Kidney epithelial cell (primary cell): ENCODE results near the gene MYL5. TPM values are rescaled to one million over a fixed set of nuclear protein-coding genes. Genes with fewer than 3 reads are reported as not detected.
"Not testable (repeated sequence)": the region's sequence is repeated elsewhere in the genome, so short reads cannot be mapped to it uniquely, and the experiment has no call there.

Source experiments
- DNase-seq: peaks from one replicate; pipeline ENCODE4 v3.0.0-alpha.2; 2010; ENCODE audit warnings: low read depth
- H3K27me3 ChIP-seq: 2 replicates; pipeline ENCODE4 v1.6.0; 2011; ENCODE audit warnings: low read length; ENCODE audit not compliant: control insufficient read depth, insufficient read depth
- H3K36me3 ChIP-seq: 2 replicates; pipeline ENCODE4 v1.5.1; 2011; ENCODE audit warnings: low read length; ENCODE audit not compliant: control insufficient read depth, insufficient read depth
- H3K4me3 ChIP-seq: 2 replicates; pipeline ENCODE4 v1.5.1; 2011; ENCODE audit warnings: low read depth, mild to moderate bottlenecking, control low read depth, low read length
- CTCF ChIP-seq: IDR thresholded peaks from 2 replicates; pipeline ENCODE4 v1.5.1; 2011; ENCODE audit warnings: mild to moderate bottlenecking, moderate library complexity, low read length, control low read depth, inconsistent platforms; ENCODE audit not compliant: insufficient read depth, poor library complexity, severe bottlenecking
- total RNA-seq: library from RNA; depleted of rRNA; stranded (reverse); fragments of >200 nt; gene quantifications from 2 replicates; pipeline ENCODE4 v1.2.3, GENCODE V29; 2015

Gene MYL5
- total RNA-seq, 1 donor from 2014 or later = 7.8 TPM

DNA sequence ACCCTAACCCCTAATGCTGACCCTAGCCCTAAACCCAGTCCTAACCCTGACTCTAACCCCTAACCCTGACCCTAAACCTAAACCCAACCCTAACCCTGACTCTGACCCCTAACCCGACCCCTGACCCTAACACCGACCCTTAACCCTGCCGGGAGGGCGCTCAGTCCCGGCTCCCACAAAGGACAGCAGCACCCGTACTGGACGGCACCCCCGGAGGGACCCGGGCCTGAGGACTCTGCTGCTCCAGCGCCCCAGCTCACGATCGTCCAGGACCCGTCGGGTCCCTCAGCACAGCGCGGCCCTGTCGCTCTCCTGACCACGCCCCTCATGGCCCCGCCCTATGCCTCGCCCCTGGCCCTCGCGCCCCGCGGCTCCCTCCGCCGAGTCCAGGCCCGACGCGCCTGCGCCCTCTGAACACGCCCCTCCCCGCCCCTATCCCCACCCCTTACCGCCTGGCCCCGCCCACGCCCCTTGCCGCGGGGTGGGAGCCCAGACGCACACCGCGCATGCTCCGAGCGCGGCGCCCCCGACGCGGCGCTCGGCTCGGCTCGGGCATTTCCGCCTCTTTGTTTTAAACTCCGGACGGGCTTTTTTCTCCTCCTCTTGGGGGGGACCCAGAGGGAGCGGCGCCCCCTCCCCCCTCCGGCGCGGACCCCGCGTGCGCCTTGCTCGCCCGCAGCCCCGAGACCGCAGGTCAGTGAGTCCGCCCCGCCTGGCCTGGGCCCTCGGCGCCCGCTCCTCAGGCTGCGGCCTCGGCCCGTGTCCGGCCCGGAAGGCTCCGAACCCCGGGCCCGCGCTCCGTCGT, 31.1 kb downstream of the MYL5 start, which contains the start of gene PCGF3:
TSS of gene PCGF3 (plus strand) at position 555 of the 805 bp plus-strand sequence. CDS start 27,849 bp downstream, outside the sequence.
- Histone ChIP-seq H3K36me3 (peaks cover 1% of the 10 kb centered on the region), H3K27me3 (peaks cover 2% of the 10 kb centered on the region), H3K4me3 (peak within 1 kb of the TSS; percentile 94)
- DNase-seq = peak; percentile 39
- no peak for TF ChIP-seq CTCF

DNA sequence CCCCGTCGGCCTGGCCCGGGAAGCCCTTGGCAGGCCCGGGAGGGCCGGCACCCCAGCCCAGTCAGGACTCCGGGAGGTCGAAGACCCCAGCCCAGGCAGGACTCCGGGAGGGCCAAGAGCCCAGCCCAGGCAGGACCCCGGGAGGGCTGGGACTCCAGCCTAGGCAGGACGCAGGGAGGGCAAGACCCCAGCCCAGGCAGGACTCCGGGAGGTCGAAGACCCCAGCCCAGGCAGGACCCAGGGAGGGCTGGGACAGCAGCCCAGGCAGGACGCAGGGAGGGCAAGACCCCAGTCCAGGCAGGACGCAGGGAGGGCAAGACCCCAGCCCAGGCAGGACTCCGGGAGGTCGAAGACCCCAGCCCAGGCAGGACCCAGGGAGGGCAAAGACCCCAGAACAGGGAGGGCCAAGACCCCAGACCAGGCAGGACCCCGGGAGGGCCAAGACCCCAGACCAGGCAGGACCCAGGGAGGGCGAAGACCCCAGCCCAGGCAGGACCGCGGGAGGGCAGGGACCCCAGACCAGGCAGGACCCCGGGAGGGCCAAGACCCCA, 31.8 kb downstream of the MYL5 start:
- H3K4me3 ChIP-seq = peak overlapping the region; percentile 94
- not testable (repeated sequence) for H3K27me3 ChIP-seq, H3K36me3 ChIP-seq, DNase-seq

- peaks cover 2% of the 10 kb centered on the region for H3K27me3 ChIP-seq
- no peak for TF ChIP-seq CTCF
- H3K4me3 ChIP-seq = peak overlapping the region; percentile 94
- DNase-seq = no peak
- peaks cover 1% of the 10 kb centered on the region for H3K36me3 ChIP-seq
These were observed 32.7 kb downstream of the MYL5 start for GRCh38 chr4:706834-707598.

DNA sequence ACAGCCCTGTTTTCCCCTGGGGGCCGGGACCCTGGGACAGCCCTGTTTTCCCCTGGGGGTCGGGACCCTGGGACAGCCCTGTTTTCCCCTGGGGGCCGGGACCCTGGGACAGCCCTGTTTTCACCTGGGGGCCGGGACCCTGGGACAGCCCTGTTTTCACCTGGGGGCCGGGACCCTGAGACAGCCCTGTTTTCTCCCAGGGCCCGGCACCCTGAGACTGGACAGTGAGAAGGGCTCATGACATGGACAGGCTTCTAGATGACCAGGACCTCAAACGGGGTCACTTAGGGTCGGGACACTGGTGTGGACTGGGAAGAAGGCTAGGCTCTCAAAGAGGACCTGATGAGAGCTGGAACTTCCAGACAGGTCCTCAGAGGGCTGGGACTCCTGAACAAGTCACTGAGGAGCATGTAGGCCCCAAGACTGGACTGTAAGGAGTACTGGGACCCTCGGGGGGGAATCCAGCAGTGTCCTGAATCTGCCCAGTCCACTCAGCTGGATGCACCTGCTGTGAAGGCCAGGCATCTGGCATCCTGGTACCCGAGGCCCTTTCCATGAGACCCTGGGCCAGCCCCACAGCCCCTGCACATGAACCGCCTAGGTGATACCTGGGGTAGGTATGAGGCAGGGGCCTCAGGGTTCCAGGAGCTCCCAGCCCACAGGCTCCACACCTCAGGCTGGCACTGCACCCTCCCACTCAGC, 33.7 kb downstream of the MYL5 start:
- DNase-seq = no peak
- peaks cover 2% of the 10 kb centered on the region for H3K27me3 ChIP-seq
- TF ChIP-seq CTCF = no peak
- peaks cover 1% of the 10 kb centered on the region for H3K36me3 ChIP-seq
- no peak overlapping the region for H3K4me3 ChIP-seq

GRCh38 chr4:708631-708933, 34.2 kb downstream of the MYL5 start:
- Histone ChIP-seq H3K27me3 (peaks cover 2% of the 10 kb centered on the region), H3K4me3 (no peak overlapping the region), H3K36me3 (peaks cover 1% of the 10 kb centered on the region)
- DNase-seq = no peak
- no peak for TF ChIP-seq CTCF

- no peak overlapping the region for H3K4me3 ChIP-seq
- no peak for DNase-seq
- H3K27me3 ChIP-seq = no peaks in the 10 kb centered on the region
- H3K36me3 ChIP-seq = peaks cover 1% of the 10 kb centered on the region
- no peak for TF ChIP-seq CTCF
These were observed 35.0 kb downstream of the MYL5 start for GRCh38 chr4:709348-709747.
